ENCODE measurements around the gene ZNF649.
"Not testable (repeated sequence)": the region's sequence is repeated elsewhere in the genome, so short reads cannot be mapped to it uniquely, and the experiment has no call there.

Gene ZNF649

DNA sequence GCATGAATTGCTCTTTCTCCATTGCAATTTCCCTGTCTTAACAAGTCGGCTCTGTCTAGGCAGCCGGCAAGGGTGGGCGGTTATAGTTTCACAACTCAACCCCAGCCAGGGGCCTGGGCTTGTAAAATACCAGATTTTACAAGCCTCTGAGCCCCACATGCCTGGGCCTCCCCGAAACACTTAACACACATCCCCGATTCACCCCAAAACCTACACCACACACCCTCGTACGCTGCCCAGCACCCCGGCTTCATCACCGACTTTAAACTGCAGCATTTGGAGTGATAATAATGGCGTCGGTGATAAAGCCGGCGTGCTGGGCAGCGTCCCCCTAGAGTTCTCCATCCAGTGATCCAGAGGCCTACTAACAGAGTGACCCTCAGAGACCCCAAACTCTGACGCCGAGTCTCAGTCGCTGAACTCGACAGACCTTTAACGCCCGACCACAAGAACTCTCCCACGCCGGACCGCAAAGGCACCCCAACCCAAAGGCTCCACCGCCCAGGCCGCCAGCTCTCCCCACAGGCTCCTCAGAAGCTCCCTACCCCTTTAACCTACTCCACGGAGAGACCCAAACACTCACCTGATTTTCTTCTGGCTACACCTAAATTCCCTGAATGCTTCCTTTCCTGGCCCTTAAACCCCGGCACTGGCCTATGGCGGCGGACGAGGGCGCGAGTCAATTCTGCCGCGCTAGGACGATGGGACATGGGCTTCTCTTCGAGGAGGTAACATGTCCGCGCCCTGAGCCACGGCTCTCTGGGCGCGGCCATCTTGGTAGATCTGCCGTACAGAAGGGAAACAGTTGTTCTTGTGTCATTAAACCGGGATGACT, at the start of gene ZNF649:
TSS of gene ZNF649 (minus strand) at position 687 of the 835 bp plus-strand sequence. CDS start 4,910 bp downstream, outside the sequence.
- DNase-seq: peak; percentile 70

GRCh38 chr19:51948975-51949374, 44.2 kb upstream of the ZNF649 start:
- no peak for DNase-seq

- no peak for DNase-seq
Measured at GRCh38 chr19:51946602-51947001, 41.8 kb upstream of the ZNF649 start.

DNA sequence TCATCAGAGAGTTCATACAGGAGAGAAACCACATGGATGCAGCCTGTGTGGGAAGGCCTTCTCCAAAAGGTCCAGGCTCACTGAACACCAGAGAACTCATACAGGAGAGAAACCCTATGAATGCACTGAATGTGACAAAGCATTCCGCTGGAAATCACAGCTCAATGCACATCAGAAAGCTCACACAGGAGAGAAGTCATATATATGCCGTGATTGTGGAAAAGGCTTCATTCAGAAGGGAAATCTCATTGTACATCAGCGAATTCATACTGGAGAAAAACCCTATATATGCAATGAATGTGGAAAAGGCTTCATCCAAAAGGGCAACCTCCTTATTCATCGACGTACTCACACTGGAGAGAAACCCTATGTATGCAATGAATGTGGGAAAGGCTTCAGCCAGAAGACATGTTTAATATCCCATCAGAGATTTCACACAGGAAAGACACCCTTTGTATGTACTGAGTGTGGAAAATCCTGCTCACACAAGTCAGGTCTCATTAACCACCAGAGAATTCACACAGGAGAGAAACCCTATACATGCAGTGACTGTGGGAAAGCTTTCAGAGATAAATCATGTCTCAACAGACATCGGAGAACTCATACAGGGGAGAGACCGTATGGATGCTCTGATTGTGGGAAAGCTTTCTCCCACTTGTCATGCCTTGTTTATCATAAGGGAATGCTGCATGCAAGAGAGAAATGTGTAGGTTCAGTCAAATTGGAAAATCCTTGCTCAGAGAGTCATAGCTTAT, 40.2 kb upstream of the ZNF649 start:
- no peak for DNase-seq

DNA sequence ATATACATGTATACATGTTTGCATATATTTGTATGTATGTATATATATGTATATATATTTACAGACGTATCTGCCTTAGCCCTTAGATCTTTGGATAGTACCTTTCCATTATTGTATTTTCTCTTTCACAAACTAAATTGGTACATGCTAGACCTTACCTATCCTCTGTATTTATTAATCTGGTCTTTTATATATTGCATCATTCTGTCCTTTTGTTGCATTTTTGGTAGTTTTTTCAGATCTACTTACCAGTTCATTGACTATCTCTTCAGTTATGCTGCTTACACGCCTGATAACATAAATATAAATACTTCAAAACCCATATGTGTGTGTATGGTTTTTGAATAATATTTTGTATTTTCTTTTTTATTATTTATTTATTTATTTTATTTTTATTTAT, 34.1 kb upstream of the ZNF649 start:
- no peak for DNase-seq

- DNase-seq: no peak
Measured at GRCh38 chr19:51931921-51932320, 27.1 kb upstream of the ZNF649 start.

DNA sequence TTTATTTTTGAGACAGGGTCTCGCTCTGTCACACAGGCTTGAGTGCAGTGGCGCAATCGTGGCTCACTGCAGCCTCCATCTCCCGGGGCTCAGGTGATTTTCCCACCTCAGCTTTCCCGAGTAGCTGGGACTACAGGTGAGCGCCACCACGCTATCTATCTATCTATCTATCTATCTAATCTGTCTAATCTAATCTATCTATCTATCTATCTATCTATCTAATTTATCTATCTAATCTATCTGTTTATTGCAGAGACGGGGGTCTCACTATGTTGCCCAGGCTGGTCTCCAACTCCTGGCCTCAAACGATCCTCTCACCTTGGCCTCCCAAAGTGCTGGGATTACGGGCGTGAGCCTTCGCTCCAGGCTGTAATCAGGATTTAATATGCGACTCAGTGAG, 23.0 kb upstream of the ZNF649 start:
- DNase-seq: no peak

DNA sequence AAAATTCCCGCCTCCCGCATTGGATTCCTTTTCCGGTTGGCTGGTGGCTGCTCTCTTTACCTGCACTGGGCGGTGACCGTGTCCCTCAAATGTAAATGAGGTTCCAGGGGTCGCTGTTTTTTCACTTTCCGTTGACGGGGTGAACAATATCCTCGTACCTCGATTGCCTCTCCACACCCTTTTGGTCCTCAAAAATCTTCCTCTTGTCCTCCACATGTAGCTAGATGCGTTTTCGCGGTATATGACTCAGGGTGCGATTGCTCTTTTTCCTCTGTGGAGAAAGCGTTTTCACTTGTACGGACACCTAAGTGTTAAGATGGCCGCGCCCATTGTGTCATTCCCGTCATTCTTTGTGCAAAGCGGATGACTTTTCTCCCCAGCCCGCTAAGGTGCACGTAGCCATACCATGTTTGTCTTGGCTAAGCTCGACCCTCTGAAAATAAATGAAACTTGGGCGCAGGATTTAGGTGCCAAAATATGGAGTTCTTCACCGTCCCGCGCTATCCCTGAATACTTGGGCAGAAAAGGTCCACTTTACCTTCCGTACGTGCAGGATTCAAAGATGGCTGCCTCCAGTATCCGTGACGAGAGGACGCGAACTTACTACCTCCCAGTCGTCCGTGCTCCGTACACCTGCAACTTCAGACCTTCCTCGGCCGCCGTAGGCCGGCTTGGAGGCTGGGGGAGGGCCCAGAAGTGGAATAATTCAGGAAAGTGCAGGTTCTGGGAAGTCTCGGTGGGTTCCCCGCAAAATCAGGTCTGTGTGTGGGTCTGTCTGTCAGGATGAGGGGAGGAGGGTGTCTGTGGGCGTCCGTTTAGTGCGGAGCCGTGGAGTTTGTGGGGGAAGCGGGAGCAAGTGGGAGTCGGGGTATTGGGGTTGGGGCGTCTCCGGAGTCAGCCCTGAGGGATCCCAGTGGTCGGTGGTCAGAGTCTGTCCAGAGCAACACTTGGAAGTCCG, 22.2 kb upstream of the ZNF649 start, which contains the start of gene ZNF613:
TSS of gene ZNF613 (plus strand) at position 689 of the 958 bp plus-strand sequence. CDS start 8,749 bp downstream, outside the sequence.
- DNase-seq: peak; percentile 73

GRCh38 chr19:51926426-51926783, 21.6 kb upstream of the ZNF649 start:
- no peak for DNase-seq

- no peak for DNase-seq
Measured at GRCh38 chr19:51921949-51922348, 17.1 kb upstream of the ZNF649 start.

- DNase-seq: no peak
Measured at GRCh38 chr19:51919606-51920005, 14.8 kb upstream of the ZNF649 start.

DNA sequence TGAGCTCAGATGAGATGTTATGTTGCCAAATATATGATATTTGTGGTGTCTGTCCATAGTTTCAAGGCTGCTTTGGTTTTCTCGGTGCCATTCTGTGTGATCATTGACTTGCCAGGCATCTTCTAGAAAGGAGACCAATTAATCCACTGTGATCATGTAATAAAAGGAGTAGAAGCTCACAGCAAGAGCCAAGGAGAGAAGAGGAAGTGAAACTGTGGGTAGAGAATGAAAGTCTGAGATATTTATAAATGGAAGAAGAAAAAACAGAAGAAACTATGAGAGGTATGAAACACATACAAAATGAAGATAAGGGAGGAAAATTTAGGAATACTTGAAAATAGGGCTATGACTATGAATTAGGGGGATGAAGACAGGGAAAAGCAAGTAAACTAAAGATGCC, 11.3 kb upstream of the ZNF649 start:
- no peak for DNase-seq

- DNase-seq: no peak
Measured at GRCh38 chr19:51915324-51915867, 10.6 kb upstream of the ZNF649 start.

- not testable (repeated sequence) for DNase-seq
Measured at GRCh38 chr19:51907981-51908380, 3.2 kb upstream of the ZNF649 start.

- DNase-seq: not testable (repeated sequence)
Measured at GRCh38 chr19:51906108-51906507, 1.3 kb upstream of the ZNF649 start.

DNA sequence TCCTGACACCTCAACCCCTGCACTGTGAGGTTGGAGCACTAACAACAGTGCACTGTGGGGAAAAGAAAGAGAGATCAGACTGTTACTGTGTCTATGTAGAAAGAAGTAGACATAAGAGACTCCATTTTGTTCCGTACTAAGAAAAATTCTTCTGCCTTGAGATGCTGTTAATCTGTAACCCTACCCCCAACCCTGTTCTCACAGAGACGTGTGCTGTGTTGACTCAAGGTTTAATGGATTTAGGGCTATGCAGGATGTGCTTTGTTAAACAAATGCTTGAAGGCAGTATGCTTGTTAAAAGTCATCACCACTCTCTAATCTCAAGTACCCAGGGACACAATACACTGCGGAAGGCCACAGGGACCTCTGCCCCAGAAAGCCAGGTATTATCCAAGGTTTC, 822 bp upstream of the ZNF649 start:
- not testable (repeated sequence) for DNase-seq

- DNase-seq: no peak
Measured at GRCh38 chr19:51905206-51905605, 389 bp upstream of the ZNF649 start.

DNA sequence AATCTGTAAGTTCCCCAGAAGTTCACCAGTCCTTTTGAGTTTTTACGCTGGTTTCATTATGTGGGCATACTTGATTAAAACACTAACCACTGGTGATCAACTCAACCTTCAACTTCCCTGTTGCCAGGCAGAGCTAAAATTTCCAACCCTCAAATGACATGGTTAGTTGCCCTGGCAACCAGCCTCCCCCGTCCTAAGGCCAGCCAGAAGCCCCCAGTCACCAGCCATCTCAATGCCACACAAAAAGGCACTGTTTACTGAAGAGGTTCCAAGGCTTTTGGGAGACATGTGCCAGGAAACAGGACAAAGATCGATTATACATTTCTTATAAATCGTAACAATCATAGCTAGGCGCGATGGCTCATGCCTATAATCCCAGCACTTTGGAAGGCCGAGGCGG, 1.6 kb downstream of the ZNF649 start:
- no peak for DNase-seq

GRCh38 chr19:51901860-51902259, 3.0 kb downstream of the ZNF649 start:
- no peak for DNase-seq

DNA sequence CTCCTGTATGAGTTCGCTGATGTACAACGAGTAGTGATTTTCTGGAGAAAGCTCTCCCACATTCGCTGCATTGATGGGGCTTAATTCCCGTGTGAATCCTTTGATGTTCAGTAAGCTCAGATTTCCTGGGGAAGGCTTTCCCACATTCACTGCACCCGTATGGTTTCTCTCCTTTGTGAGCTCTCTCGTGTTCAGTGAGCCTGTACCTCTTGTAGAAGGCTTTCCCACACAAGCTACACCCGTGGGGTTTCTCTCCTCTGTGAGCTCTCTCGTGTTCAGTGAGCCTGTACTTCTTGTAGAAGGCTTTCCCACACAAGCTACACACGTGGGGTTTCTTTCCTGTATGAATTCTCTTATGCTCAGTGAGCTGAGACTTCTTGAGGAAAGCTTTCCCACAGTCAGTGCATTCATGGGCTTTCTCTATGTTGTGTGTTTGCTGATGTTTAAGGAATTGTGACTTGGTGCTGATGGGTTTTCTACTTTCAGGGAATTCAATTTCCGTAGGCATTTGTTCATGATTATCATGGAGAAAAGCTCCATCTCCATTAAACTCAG, 13.5 kb downstream of the ZNF649 start:
- DNase-seq: no peak

- DNase-seq: no peak
Measured at GRCh38 chr19:51889934-51890333, 14.9 kb downstream of the ZNF649 start.
